SHP77 (cell line): Measurements from ENCODE around the gene MTX2.

Experiments
- DNase-seq, 2 experiments: peaks; one replicate each; lab custom pipeline; 2025; lab: John Stamatoyannopoulos, UW

Gene MTX2

GRCh38 chr2:176269319-176270099, at the start of gene MTX2:
MTX2 (plus strand) TSS chr2:176269442; CDS start chr2:176269630, 188 bp downstream.
- peak; percentile 58 to 71 for DNase-seq

- no peak for DNase-seq
Observed at GRCh38 chr2:176227874-176228273, 41.4 kb upstream of the MTX2 start.

DNA sequence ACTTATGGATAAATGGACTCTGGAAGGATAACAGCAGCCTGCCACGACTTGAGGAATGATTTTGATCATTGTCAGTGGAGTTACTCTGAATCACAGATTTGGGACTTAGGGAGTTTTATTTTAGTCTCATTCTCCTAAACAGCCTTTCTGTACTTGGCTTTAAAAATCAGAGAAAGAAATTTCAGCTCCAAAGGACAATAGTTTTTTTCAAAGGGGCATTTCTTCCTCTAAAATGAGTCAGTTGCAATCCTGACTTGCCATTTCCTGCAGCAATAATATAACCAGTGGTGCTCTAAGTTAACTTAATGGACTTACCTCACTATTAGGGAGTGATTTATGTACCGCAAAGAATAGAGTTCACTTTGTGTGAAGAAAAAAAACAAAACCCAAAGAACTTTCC, 35.1 kb upstream of the MTX2 start:
- DNase-seq = no peak

GRCh38 chr2:176234940-176235339, 34.3 kb upstream of the MTX2 start:
- DNase-seq = no peak

DNA sequence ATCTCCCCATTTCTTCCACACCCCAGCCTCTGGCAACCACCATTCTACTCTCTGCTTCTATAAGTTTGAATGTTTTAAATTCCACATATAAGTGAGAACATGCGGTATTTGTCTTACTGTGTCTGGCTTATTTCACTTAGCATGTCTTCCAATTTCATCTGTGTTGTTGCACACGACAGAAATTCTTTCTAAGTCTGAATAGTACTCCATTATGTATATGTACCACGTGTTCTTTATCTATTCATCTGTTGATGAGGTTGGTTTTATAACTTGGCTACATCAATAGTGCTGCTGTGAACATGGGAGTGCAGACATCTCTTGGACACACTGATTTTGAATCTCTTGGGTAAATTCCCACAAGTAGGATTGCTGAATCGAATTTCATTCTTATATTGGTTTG, 31.8 kb upstream of the MTX2 start:
- DNase-seq = no peak

DNA sequence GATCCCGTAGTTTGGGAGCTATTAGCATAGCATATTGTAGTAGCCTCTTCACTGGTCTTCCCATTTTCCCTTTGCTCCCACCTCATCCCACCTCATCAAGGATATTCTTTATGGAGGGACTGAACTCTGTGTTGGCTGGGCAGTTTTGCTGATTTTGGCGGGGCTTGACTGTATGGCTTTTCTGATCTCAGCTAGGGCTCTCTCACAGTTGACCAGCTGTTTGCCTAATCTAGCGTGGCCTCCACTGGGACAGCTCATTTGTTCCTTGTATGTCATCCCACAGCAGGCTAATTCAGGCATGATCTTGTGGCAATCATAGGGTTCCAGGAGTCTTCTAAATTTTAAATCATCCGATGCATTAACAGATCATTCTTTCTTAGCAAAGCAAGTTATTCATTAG, 30.2 kb upstream of the MTX2 start:
- DNase-seq = no peak

GRCh38 chr2:176240301-176240700, 28.9 kb upstream of the MTX2 start:
- DNase-seq = no peak

GRCh38 chr2:176242276-176242675, 27.0 kb upstream of the MTX2 start:
- no peak for DNase-seq

DNA sequence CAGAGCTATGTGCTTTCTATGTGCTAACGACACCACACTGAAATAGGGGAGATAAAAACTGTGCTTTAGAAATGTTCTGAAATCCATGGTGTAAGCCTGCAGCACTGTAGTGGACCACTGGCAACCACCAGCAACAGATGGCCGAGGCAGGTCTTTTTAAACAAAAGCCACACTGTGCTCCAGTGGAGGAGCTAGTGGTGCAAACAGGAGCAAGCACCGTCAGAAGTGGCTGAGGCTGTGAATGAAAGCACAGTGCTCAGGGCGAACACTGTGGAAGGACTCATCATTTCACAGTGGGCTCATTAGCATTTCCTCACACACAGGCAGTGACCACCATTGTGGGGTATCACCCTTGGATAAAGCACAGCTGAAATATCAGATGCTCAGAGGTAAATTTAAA, 22.9 kb upstream of the MTX2 start:
- no peak for DNase-seq

GRCh38 chr2:176247859-176248258, 21.4 kb upstream of the MTX2 start:
- no peak for DNase-seq

- no peak for DNase-seq
Observed at GRCh38 chr2:176251928-176252327, 17.3 kb upstream of the MTX2 start.

DNA sequence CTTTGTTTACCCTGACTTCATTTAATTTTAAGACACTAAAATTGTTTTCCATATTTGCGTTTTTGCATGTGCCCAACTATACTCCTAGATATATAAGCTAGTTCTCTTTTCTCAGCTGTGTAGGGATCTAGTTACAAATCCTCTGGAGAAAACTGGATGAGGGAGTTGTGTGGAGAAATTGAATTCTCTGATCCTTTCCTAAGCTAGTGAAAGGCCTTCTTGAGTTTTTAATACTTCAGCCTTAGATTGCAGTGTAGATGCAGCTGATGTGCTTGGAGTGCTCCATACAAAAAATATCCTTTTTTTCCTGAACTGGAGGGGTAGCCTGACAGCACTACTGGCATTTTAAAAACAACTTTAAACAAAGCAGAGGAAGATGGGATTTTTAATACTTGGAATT, 8.6 kb upstream of the MTX2 start:
- DNase-seq = no peak

- DNase-seq = no peak
Observed at GRCh38 chr2:176261136-176261535, 8.1 kb upstream of the MTX2 start.

DNA sequence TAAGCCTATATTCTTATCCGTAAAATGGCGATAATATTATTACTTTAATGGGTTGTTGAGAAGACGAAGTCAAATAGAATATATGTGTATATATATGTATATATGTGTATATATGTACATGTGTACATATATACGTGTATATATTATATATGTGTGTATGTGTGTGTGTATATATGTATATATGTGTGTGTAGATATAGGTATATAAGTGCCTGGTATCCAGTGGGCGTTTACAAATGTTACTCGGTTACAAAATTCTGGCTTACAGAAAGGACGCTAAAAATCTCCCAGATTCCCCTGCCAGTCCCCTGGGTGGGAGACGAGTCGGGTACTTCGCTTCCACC, 295 bp upstream of the MTX2 start:
- DNase-seq = no peak

DNA sequence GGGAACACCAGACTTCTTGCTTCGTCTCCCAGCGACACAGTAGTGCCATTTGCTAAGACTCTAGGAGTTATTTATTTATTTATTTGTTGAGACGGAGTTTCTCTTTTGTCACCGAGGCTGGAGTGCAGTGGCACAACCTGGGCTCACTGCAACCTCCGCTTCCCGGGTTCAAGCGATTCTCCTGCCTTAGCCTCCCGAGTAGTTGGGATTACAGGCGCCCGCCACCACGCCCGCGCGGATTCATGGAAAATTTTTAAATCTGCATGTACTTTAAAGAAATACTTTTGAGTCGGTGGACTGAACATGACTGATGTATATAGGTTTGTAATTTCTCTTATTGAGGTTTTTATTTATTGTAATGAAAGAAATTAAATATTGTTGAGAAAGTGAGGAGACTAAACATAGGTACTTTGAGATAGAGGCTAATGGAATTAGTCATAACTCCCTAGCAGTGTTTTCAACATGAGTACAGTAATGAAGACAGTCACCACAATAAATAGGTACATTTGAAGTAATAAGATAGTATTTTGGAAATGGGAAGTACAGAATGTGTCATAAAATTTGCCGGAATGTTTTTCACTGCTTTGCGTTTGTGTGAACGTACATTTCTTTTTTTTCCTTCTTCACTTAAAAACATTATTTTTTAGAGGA, 983 bp downstream of the MTX2 start:
- DNase-seq = peak in 1 of 2 experiments; percentile 30

- DNase-seq = no peak
Observed at GRCh38 chr2:176272870-176273459, 3.7 kb downstream of the MTX2 start.

DNA sequence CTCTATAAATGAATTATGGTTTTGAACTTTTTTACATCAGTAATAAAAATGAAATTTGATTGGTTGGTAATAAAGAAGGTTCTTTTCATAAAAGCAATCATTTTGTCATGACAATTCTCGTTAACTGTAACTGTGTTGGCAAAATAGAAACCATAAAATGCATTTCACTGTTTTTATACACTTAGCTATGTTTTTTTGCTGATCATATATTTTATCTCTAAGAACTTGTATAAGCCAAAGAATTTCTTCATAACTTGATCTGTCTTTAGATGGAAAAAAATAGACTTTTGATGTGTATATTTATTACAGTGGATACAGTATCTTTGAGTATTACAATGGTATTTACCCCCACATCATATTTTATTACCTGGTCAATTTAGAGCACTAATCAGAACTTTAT, 9.7 kb downstream of the MTX2 start:
- no peak for DNase-seq

- DNase-seq = no peak
Observed at GRCh38 chr2:176280156-176280555, 10.9 kb downstream of the MTX2 start.

- no peak for DNase-seq
Observed at GRCh38 chr2:176280867-176281658, 11.8 kb downstream of the MTX2 start.

DNA sequence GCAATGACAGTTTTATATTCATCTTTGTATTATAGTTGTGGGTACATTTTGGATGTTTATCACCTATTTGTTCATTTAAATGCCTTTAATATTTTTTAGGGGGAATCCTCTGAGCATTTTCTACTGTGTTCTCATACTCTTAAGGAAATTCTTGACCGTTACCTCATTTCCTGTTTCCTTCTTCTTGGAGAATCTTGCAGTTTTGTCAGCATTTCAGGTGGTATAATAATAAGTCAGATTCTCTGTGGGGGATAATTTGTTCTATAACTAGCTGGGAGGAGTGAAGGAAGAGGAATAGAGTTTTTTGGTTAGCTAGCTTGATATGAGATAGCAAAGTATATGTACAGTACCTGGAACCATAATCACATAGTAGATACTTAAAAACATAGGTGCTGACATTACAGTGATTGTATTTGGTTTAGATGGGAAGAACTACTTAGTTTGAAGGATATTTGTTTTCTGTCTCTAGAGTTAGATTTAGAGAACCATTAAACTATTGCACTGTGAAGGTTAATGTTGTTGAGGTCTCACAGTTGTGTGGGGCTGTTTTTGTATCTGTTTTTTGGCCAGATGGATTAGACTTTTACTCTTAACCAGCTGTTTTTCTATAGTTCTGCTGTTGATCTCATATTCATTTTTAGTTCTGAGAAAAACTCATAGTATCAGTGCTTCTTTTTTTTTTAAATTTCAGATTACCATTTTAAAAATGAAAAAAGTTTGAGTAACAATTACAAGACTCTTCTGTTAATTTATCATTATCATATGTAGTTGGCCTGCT, 14.2 kb downstream of the MTX2 start:
- DNase-seq = no peak

- no peak for DNase-seq
Observed at GRCh38 chr2:176284461-176285049, 15.3 kb downstream of the MTX2 start.
